GM19193 (cell line): ENCODE measurements around the gene RGS3.

ENCODE experiments used
- POLR2A ChIP-seq: IDR thresholded peaks from 4 replicates; pipeline ENCODE4 v1.6.1; 2011; ENCODE audit not compliant: insufficient read depth, insufficient read length; ENCODE audit errors: extremely low read depth

RGS3 gene

GRCh38 chr9:113476511-113476916 is 13.0 kb downstream of the RGS3 start:
- no peak for TF ChIP-seq POLR2A

GRCh38 chr9:113477058-113477457 is 13.5 kb downstream of the RGS3 start:
- no peak for TF ChIP-seq POLR2A

- TF ChIP-seq POLR2A, result no peak
These were observed 14.1 kb downstream of the RGS3 start for GRCh38 chr9:113477661-113478060.

GRCh38 chr9:113479174-113479621 is 15.7 kb downstream of the RGS3 start:
- no peak for TF ChIP-seq POLR2A

- no peak for TF ChIP-seq POLR2A
These were observed 17.1 kb downstream of the RGS3 start for GRCh38 chr9:113480612-113481011.

- TF ChIP-seq POLR2A, result no peak
These were observed 17.8 kb downstream of the RGS3 start for GRCh38 chr9:113481176-113481787.

GRCh38 chr9:113482341-113482740 is 18.8 kb downstream of the RGS3 start:
- no peak for TF ChIP-seq POLR2A

- TF ChIP-seq POLR2A, result no peak
These were observed 19.6 kb downstream of the RGS3 start for GRCh38 chr9:113482991-113483675.

GRCh38 chr9:113483676-113484257 is 20.2 kb downstream of the RGS3 start:
- TF ChIP-seq POLR2A, result no peak

GRCh38 chr9:113484258-113484730 is 20.8 kb downstream of the RGS3 start:
- TF ChIP-seq POLR2A, result no peak

GRCh38 chr9:113485761-113486115 is 22.2 kb downstream of the RGS3 start:
- TF ChIP-seq POLR2A, result no peak

GRCh38 chr9:113486327-113486726 is 22.8 kb downstream of the RGS3 start:
- TF ChIP-seq POLR2A, result no peak

GRCh38 chr9:113488071-113488470 is 24.5 kb downstream of the RGS3 start:
- no peak for TF ChIP-seq POLR2A

- no peak for TF ChIP-seq POLR2A
These were observed 25.0 kb downstream of the RGS3 start for GRCh38 chr9:113488490-113488889.

- no peak for TF ChIP-seq POLR2A
These were observed 29.0 kb downstream of the RGS3 start for GRCh38 chr9:113492343-113493202.
